Liver (tissue), 9 donors: ENCODE measurements around the gene SLC35G4. TPM values are rescaled to one million over a fixed set of nuclear protein-coding genes. Genes with fewer than 3 reads are reported as not detected.

Experiments used
- DNase-seq: peaks from one replicate; pipeline ENCODE4 v3.0.0-alpha.2; 2017; ENCODE audit warnings: low spot score
- H3K27ac ChIP-seq, 2 donors: one replicate each; pipeline ENCODE4 v1.7.0; 2013; ENCODE audit warnings: inconsistent platforms in 2 of 2, low read length in 2 of 2, control low read depth in 1 of 2, low read depth in 1 of 2, mild to moderate bottlenecking in 1 of 2
- H3K27me3 ChIP-seq, 4 donors: one replicate each; pipeline versions ENCODE4 v1.6.1 to v1.7.0; 2013; ENCODE audit warnings: low read length in 3 of 4, inconsistent platforms in 1 of 4, mild to moderate bottlenecking in 1 of 4, moderate library complexity in 1 of 4; ENCODE audit not compliant: control insufficient read depth in 4 of 4, insufficient read depth in 4 of 4
- H3K36me3 ChIP-seq, 4 donors: one replicate each; pipeline versions ENCODE4 v1.6.1 to v1.7.0; 2013; ENCODE audit warnings: low read length in 3 of 4, mild to moderate bottlenecking in 3 of 4, low read depth in 1 of 4, moderate library complexity in 1 of 4; ENCODE audit not compliant: control insufficient read depth in 4 of 4, insufficient read depth in 3 of 4
- H3K4me1 ChIP-seq, 4 donors: one replicate each; pipeline versions ENCODE4 v1.6.1 to v1.7.0; 2013; ENCODE audit warnings: low read length in 3 of 4, mild to moderate bottlenecking in 3 of 4, moderate library complexity in 1 of 4; ENCODE audit not compliant: control insufficient read depth in 4 of 4, insufficient read depth in 4 of 4
- H3K4me3 ChIP-seq, 3 donors: one replicate each; pipeline versions ENCODE4 v1.6.1 to v1.7.0; 2013; ENCODE audit warnings: low read length in 3 of 3, control low read depth in 1 of 3, low read depth in 1 of 3, mild to moderate bottlenecking in 1 of 3
- H3K9ac ChIP-seq, 2 donors: one replicate each; pipeline ENCODE4 v1.7.0; 2013; ENCODE audit warnings: low read length in 2 of 2, mild to moderate bottlenecking in 2 of 2, moderate library complexity in 2 of 2, control low read depth in 1 of 2, low read depth in 1 of 2
- H3K9me3 ChIP-seq, 4 donors: one replicate each; pipeline versions ENCODE4 v1.6.1 to v1.7.0; 2013; ENCODE audit warnings: low read length in 3 of 4; ENCODE audit not compliant: control insufficient read depth in 4 of 4
- CTCF ChIP-seq: fragments of 150-350 bp; IDR thresholded peaks from 2 replicates; pipeline ENCODE4 v1.5.1; 2017; ENCODE audit warnings: improper control_type of control experiment, low read depth, low read length; ENCODE audit not compliant: missing input control
- FOXA1 ChIP-seq: IDR thresholded peaks from 2 replicates; pipeline ENCODE4 v1.6.1; 2016; ENCODE audit warnings: antibody characterized with exemption
- HNF4G ChIP-seq: IDR thresholded peaks from 2 replicates; pipeline ENCODE4 v1.6.1; 2016; ENCODE audit warnings: antibody characterized with exemption
- JUND ChIP-seq, 2 donors: IDR thresholded peaks; 2 replicates each; pipeline ENCODE4 v1.6.1; 2016; ENCODE audit warnings: antibody characterized with exemption in 2 of 2
- MAX ChIP-seq: IDR thresholded peaks from 2 replicates; pipeline ENCODE4 v1.6.1; 2016; ENCODE audit warnings: antibody characterized with exemption
- RAD21 ChIP-seq, 2 donors: IDR thresholded peaks; 2 replicates each; pipeline ENCODE4 v1.6.1; 2016; ENCODE audit warnings: antibody characterized with exemption in 2 of 2, mild to moderate bottlenecking in 2 of 2
- REST ChIP-seq: IDR thresholded peaks from 2 replicates; pipeline ENCODE4 v1.6.1; 2016; ENCODE audit warnings: antibody characterized with exemption, mild to moderate bottlenecking
- RXRA ChIP-seq, 2 donors: IDR thresholded peaks; 2 replicates each; pipeline ENCODE4 v1.6.1; 2017 to 2018; ENCODE audit warnings: antibody characterized with exemption in 2 of 2, mild to moderate bottlenecking in 1 of 2
- SP1 ChIP-seq: IDR thresholded peaks from 2 replicates; pipeline ENCODE4 v1.6.1; 2018; ENCODE audit warnings: antibody characterized with exemption, mild to moderate bottlenecking
- TAF1 ChIP-seq: conservative IDR thresholded peaks from 2 replicates; pipeline ENCODE4 v1.6.1; 2016; ENCODE audit warnings: antibody characterized with exemption, mild to moderate bottlenecking
- YY1 ChIP-seq: IDR thresholded peaks from 2 replicates; pipeline ENCODE4 v1.6.1; 2016; ENCODE audit warnings: antibody characterized with exemption, mild to moderate bottlenecking
- ZBTB33 ChIP-seq: IDR thresholded peaks from 2 replicates; pipeline ENCODE4 v1.6.1; 2016; ENCODE audit warnings: antibody characterized with exemption
- WGBS: extraction: QIAGEN DNeasy Blood & Tissue Kit; methylation state at CpG from one replicate; pipeline ENCODE4 v1.1.7; 2013; 5-methylcytosine and 5-hydroxymethylcytosine counted together
- polyA plus RNA-seq, 2 donors: library from polyadenylated mRNA; stranded (reverse) in 1 of 2; unstranded in 1 of 2; fragments of 200-250 nt in 1 of 2; fragments of >200 nt in 1 of 2; fragmentation: Nextera tagmentation in 1 of 2; extraction: Ambion mirVana in 1 of 2; gene quantifications; one replicate each; pipeline versions ENCODE4 v1.2.1 to v1.2.3, GENCODE V29; 2013 to 2015
- total RNA-seq, 2 donors: library from RNA; depleted of rRNA; stranded (reverse); fragments of >200 nt; gene quantifications; one replicate each; pipeline ENCODE4 v1.2.3, GENCODE V29; 2014
- donor health status: healthy.
- donor health status: healthy.
- donor health status: healthy.
- donor health status: healthy.
- donor health status: healthy.

The SLC35G4 gene
- total and polyA plus RNA-seq, 4 donors: not detected

GRCh38 chr18:11587432-11587831 lies 22.0 kb upstream of the SLC35G4 start (continued):
- TF ChIP-seq CTCF: no peak
- TF ChIP-seq MAX: no peak

GRCh38 chr18:11587846-11588245 lies 21.6 kb upstream of the SLC35G4 start:
- Histone ChIP-seq H3K36me3 (no peaks in the 10 kb centered on the region), H3K27ac (no peak overlapping the region), H3K9ac (no peak overlapping the region), H3K4me1 (no peaks in the 10 kb centered on the region), H3K27me3 (peaks cover 0 to 2% (median 0%) of the 10 kb centered on the region in 4 donors), H3K4me3 (no peak overlapping the region), H3K9me3 (no peaks in the 10 kb centered on the region)
- TF ChIP-seq JUND (IDR thresholded peaks at IDR 0.05) (no peak), FOXA1 (no peak), YY1 (no peak), HNF4G (no peak), REST (no peak), SP1 (no peak), TAF1 (no peak), RAD21 (IDR thresholded peaks at IDR 0.05) (no peak), RXRA (IDR thresholded peaks at IDR 0.05) (no peak), ZBTB33 (no peak), MAX (no peak), CTCF (no peak)
- WGBS: 54% methylated on average over 3 of the region's 3 CpGs
- no peak for DNase-seq
